SK-N-SH (cell line): ENCODE data around the gene PSENEN.

ENCODE experiments used
- CTCF ChIP-seq: fragments of 200-600 bp; sonication (generic); IDR thresholded peaks from 2 replicates; pipeline ENCODE4 v1.6.1; 2017; ENCODE audit warnings: antibody characterized with exemption, mild to moderate bottlenecking, moderate library complexity
- SMC3 ChIP-seq: IDR thresholded peaks from 2 replicates; pipeline ENCODE4 v1.6.1; 2012; ENCODE audit warnings: low read depth, low read length, improper control_type of control experiment

GRCh38 chr19:35720163-35720524 lies 25.3 kb upstream of the PSENEN start:
- TF ChIP-seq SMC3, result no peak
- TF ChIP-seq CTCF, result no peak
